SU-DHL-6 (cell line): Measurements from ENCODE around the gene STX12.
"Not testable (repeated sequence)": the region's sequence is repeated elsewhere in the genome, so short reads cannot be mapped to it uniquely, and the experiment has no call there.

Source experiments
- EZH2phosphoT487 ChIP-seq: fragments of 200-600 bp; sonication (generic), shearing (Covaris generic); conservative IDR thresholded peaks from 2 replicates; pipeline ENCODE4 v1.6.1; 2018; ENCODE audit warnings: mild to moderate bottlenecking, antibody characterized with exemption, low read length, moderate library complexity, mixed read lengths
- TF ChIP-seq, protein P1 (sequence below): fragments of 200-600 bp; sonication (generic); IDR thresholded peaks from one replicate; pipeline ENCODE4 v1.5.1; 2017; ENCODE audit warnings: antibody characterized with exemption, mild to moderate bottlenecking, low read length, moderate library complexity; ENCODE audit not compliant: insufficient read depth, poor library complexity, severe bottlenecking

DNA sequence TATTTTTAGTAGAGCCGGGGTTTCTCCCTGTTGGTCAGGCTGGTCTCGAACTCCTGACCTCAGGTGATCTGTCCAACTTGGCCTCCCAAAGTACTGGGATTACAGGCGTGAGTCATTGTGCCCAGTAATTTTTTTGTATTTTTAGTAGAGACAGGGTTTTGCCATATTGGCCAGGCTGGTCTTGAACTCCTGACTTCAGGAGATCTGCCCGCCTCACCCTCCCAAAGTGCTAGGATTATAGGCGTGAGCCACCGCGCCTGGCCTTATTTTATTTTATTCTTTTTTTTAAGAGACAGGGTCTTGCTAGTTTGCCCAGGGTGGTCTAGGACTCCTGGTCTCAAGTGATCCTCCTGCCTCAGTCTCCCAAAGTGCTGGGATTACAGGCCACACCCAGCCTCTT lies 98.1 kb downstream of the STX12 start:
- TF ChIP-seq, protein P1, sequence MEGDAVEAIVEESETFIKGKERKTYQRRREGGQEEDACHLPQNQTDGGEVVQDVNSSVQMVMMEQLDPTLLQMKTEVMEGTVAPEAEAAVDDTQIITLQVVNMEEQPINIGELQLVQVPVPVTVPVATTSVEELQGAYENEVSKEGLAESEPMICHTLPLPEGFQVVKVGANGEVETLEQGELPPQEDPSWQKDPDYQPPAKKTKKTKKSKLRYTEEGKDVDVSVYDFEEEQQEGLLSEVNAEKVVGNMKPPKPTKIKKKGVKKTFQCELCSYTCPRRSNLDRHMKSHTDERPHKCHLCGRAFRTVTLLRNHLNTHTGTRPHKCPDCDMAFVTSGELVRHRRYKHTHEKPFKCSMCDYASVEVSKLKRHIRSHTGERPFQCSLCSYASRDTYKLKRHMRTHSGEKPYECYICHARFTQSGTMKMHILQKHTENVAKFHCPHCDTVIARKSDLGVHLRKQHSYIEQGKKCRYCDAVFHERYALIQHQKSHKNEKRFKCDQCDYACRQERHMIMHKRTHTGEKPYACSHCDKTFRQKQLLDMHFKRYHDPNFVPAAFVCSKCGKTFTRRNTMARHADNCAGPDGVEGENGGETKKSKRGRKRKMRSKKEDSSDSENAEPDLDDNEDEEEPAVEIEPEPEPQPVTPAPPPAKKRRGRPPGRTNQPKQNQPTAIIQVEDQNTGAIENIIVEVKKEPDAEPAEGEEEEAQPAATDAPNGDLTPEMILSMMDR = not testable (repeated sequence)
- TF ChIP-seq EZH2phosphoT487 = not testable (repeated sequence)
